HEK293T (cell line): ENCODE data around the gene SERPINB10.

Experiments
- CTCF ChIA-PET: fragments of 350-600 bp; formaldehyde crosslinking; extraction: SDS; loops from one replicate; lab custom pipeline; 2021; ENCODE audit warnings: antibody characterized with exemption, inconsistent platforms; lab: Yijun Ruan, JAX
- POLR2A ChIA-PET: fragments of 350-600 bp; formaldehyde crosslinking; extraction: SDS; loops from one replicate; lab custom pipeline; 2020; ENCODE audit warnings: antibody characterized with exemption, inconsistent platforms; lab: Yijun Ruan, JAX
- DNase-seq: peaks from one replicate; pipeline ENCODE4 v3.0.0; 2012; ENCODE audit warnings: mixed read lengths; ENCODE audit errors: extremely low spot score
- ARNT ChIP-seq: fragments of 450-650 bp; IDR thresholded peaks from 2 replicates; pipeline ENCODE4 v1.6.1; 2017; ENCODE audit warnings: mild to moderate bottlenecking
- BHLHE40 ChIP-seq: fragments of 450-650 bp; IDR thresholded peaks from 2 replicates; pipeline ENCODE4 v1.6.1; 2016; ENCODE audit warnings: mild to moderate bottlenecking, moderate library complexity, borderline replicate concordance
- CTBP1 ChIP-seq: fragments of 450-650 bp; IDR thresholded peaks from 2 replicates; pipeline ENCODE4 v1.6.1; 2016; ENCODE audit warnings: borderline replicate concordance
- ELF4 ChIP-seq: fragments of 450-650 bp; IDR thresholded peaks from 2 replicates; pipeline ENCODE4 v1.6.1; 2017; ENCODE audit warnings: antibody characterized with exemption
- FOXA1 ChIP-seq: fragments of 450-650 bp; IDR thresholded peaks from 2 replicates; pipeline ENCODE4 v1.6.1; 2016; ENCODE audit warnings: mild to moderate bottlenecking
- FOXK2 ChIP-seq: fragments of 450-650 bp; IDR thresholded peaks from 2 replicates; pipeline ENCODE4 v1.6.1; 2016; ENCODE audit warnings: mild to moderate bottlenecking
- FOXM1 ChIP-seq: fragments of 450-650 bp; IDR thresholded peaks from 2 replicates; pipeline ENCODE4 v1.6.1; 2017; ENCODE audit warnings: mild to moderate bottlenecking, borderline replicate concordance
- HDGF ChIP-seq: fragments of 450-650 bp; IDR thresholded peaks from 2 replicates; pipeline ENCODE4 v1.6.1; 2017; ENCODE audit warnings: antibody characterized with exemption, borderline replicate concordance
- L3MBTL2 ChIP-seq: fragments of 450-650 bp; conservative IDR thresholded peaks from 2 replicates; pipeline ENCODE4 v1.6.1; 2016; ENCODE audit warnings: mild to moderate bottlenecking
- LEF1 ChIP-seq: fragments of 450-650 bp; IDR thresholded peaks from 2 replicates; pipeline ENCODE4 v1.6.1; 2017; ENCODE audit warnings: mild to moderate bottlenecking, borderline replicate concordance
- NFRKB ChIP-seq: fragments of 450-650 bp; IDR thresholded peaks from 2 replicates; pipeline ENCODE4 v1.6.1; 2016; ENCODE audit warnings: mild to moderate bottlenecking, moderate library complexity
- SP1 ChIP-seq: fragments of 450-650 bp; IDR thresholded peaks from 2 replicates; pipeline ENCODE4 v1.6.1; 2017
- SUZ12 ChIP-seq: fragments of 450-650 bp; IDR thresholded peaks from 2 replicates; pipeline ENCODE4 v1.6.1; 2016; ENCODE audit warnings: mild to moderate bottlenecking
- TARDBP ChIP-seq: fragments of 450-650 bp; IDR thresholded peaks from 2 replicates; pipeline ENCODE4 v1.6.1; 2016
- ZNF384 ChIP-seq: fragments of 450-650 bp; IDR thresholded peaks from 2 replicates; pipeline ENCODE4 v1.6.1; 2016
- TF ChIP-seq, protein P1 (sequence below): fragments of 450-650 bp; IDR thresholded peaks from 2 replicates; pipeline ENCODE4 v1.6.1; 2016

SERPINB10 gene

DNA sequence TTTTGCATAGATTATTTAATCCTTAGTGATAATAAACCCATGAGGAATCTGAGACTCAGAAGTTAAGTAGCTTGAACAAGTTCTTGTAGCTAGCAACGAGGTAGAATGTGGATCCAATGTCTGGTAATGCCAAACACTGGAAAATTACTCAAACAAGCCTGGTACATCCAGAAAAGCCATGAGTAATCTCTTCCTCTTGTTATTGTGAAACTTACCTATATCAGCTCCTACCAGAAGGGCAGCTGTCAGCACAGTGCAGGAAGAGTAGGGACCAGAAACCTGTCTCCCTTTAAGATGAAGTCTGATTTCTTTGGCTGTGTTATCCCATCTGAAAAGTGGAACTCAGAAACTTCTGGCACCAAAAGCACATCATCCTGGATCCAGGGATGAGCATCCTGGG is 54.4 kb downstream of the SERPINB10 start:
- POLR2A ChIA-PET, result no interaction called here
- TF ChIP-seq ELF4, result no peak
- no peak for TF ChIP-seq FOXM1
- TF ChIP-seq, protein P1, sequence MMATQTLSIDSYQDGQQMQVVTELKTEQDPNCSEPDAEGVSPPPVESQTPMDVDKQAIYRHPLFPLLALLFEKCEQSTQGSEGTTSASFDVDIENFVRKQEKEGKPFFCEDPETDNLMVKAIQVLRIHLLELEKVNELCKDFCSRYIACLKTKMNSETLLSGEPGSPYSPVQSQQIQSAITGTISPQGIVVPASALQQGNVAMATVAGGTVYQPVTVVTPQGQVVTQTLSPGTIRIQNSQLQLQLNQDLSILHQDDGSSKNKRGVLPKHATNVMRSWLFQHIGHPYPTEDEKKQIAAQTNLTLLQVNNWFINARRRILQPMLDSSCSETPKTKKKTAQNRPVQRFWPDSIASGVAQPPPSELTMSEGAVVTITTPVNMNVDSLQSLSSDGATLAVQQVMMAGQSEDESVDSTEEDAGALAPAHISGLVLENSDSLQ, result no peak
- TF ChIP-seq SUZ12, result no peak
- TF ChIP-seq BHLHE40, result no peak
- no peak for TF ChIP-seq HDGF
- no peak for TF ChIP-seq ZNF384
- DNase-seq, result no peak
- CTCF ChIA-PET, result no interaction called here

DNA sequence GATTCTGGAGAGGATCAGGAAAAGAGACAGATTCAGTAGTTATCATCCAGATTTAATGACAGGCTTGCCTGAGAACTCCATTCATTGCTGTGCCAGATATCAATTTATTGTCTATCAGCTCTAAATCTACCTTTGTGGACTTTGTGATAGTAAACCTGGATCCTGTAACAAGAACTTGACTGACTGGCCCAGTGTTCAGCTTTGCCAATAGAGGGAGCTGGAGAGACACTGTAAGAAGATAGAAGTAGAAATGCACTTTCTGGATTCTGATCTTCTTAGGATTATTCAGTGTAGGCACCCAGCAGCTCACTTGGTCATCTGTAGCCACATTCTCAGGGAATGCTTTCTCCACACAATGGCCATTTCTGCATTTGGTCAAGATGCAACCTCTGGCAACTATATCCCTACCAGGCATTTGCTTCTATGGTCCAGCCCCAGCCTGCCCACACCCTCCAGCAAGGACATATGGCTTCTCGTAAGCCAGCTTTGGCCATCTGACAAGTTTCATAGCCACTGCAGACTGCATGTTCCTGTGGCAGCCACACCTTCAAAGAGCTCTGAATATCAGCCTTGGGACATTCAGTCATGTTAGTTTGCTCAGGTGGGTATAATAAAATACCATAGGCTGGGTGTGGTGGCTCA is 56.0 kb downstream of the SERPINB10 start:
- ChIA-PET CTCF (interaction anchor here (0.6 to 1.4 kb wide), 6 partner anchors 9 to 1991 kb away, joined by 3 to 4 read pairs (median 3); no protein-coding TSS in a partner anchor), POLR2A (no interaction called here)
- TF ChIP-seq FOXM1 (no peak), ELF4 (no peak), BHLHE40 (no peak), ARNT (no peak), TARDBP (no peak), ZNF384 (no peak)
- TF ChIP-seq, protein P1, result 0 out of 2 replicates have a peak, but pooled peaks have one; percentile 22
- peak; percentile 13 for DNase-seq

DNA sequence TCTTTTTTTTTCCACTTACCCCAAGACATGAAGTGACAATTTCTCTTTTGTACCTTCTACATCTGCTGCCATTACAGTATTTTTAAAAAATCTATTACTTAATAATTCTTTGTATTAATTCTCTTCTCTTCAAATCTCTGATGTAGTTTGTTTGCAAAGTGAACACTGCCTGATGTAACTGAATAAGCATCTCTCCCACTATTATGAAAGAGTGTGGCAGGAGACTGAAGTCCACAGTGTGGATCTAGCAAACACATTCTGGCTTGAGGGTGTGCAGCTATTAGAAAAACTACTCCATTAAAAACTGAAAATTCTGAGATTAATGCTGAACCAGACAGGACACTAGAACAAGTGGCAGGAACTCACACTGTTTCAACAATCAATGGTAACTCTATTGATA is 57.1 kb downstream of the SERPINB10 start:
- ChIA-PET CTCF (no interaction called here), POLR2A (no interaction called here)
- DNase-seq, result no peak
- TF ChIP-seq LEF1, result no peak
- no peak for TF ChIP-seq ELF4
- TF ChIP-seq ARNT, result no peak
- no peak for TF ChIP-seq NFRKB
- TF ChIP-seq HDGF, result no peak
- TF ChIP-seq FOXA1, result no peak
- TF ChIP-seq L3MBTL2, result no peak
- no peak for TF ChIP-seq TARDBP
- no peak for TF ChIP-seq ZNF384
- TF ChIP-seq FOXM1, result no peak
- no peak for TF ChIP-seq SP1
- no peak for TF ChIP-seq SUZ12
- no peak for TF ChIP-seq BHLHE40
- TF ChIP-seq, protein P1, result no peak
- TF ChIP-seq FOXK2, result no peak

DNA sequence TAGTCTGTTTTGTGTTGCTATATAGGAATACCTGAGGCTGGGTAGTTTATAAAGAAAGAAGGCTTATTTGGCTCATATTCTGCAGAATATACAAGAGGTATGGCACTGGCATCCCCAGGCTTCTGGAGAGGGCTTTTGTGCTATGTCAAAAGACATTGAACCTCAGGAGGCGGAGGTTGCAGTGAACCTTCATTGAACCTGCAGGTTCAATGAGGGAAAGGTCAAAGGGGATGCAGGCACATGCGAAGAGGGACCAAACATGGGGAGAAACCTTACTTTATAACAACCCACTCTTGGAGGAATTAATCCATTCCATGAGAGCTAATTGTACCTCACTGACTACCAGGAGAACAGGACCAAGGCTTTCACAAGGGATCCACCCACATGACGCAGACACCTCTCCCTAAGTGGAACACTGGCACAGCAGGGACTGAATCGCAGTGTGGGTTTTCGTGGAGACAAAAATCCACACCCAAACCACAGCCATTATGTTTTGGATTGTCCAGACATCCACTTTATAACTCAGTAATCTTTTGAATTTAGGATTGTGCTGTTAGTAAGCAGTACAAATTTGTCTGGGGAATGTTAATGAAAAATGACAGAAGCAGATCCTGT is 58.1 kb downstream of the SERPINB10 start:
- ChIA-PET CTCF (no interaction called here), POLR2A (no interaction called here)
- DNase-seq, result no peak
- no peak for TF ChIP-seq CTBP1
- no peak for TF ChIP-seq SP1
- TF ChIP-seq ZNF384, result no peak
- TF ChIP-seq ELF4, result no peak
- TF ChIP-seq, protein P1, result no peak
- TF ChIP-seq BHLHE40, result no peak
- no peak for TF ChIP-seq HDGF
- no peak for TF ChIP-seq FOXK2
- TF ChIP-seq NFRKB, result no peak
- TF ChIP-seq LEF1, result no peak
- TF ChIP-seq SUZ12, result no peak
- no peak for TF ChIP-seq ARNT
- TF ChIP-seq FOXM1, result no peak
- no peak for TF ChIP-seq L3MBTL2
- no peak for TF ChIP-seq FOXA1
- TF ChIP-seq TARDBP, result no peak

DNA sequence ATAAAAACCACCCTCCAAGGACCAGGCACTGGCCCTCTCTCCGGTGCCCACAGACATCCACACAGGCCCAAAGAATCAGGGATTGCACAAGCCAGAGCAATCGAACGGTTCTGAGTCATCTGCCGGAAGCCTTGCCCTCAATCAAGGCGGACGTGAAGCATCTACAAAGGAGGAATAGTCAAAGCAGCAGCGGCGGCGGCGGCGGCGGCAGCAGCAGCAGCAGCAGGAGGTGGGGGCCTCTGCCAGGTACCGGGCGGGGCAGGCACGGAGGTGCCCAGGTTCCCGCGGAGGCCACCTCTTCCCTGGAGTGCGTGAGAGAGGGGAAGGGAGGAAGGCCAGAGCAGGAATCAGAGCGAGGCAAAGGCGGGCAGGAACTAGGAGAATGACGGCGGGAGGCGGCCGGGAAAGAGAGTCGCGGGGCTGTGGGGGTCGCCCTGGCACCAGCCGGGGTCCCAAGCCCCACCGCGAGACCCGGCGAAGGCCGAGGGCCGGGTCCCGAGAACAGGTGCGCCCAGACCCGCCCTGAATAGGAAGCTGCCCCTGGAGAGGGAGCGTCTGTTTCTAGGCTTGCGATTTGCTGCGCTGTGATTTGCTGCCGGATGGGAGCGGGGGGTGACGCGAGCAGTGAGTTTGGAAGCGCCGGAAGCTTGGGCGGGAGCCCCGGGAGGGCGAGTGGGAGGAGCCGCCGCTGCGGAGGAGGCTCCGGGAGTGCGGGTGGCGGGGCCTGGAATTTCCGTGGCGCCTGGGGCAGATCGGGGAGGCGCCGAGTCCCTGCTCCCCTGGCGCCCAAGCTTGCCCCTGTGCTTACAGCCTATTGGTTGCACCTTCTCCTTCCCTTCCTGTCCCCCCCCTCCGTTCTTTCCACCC is 62.4 kb downstream of the SERPINB10 start, which contains the start of gene SERPINB8:
SERPINB8 (plus strand) TSS at position 140 of the 867 bp plus-strand sequence. CDS start 8,228 bp downstream, outside the sequence.
- TF ChIP-seq L3MBTL2 (peak; percentile 36; the same call in 1 of the 2 replicates), ARNT (no peak), FOXK2 (no peak), NFRKB (no peak), SP1 (no peak), SUZ12 (no peak)
- TF ChIP-seq, protein P1, result no peak
- POLR2A ChIA-PET, result interaction anchor here (0.7 to 1.0 kb wide), 8 partner anchors 10 to 459 kb away, joined by 3 to 6 read pairs (median 4); no protein-coding TSS in a partner anchor
- CTCF ChIA-PET, result interaction anchor here (0.7 kb wide), 1 partner anchor 868 kb away, joined by 4 read pairs; no protein-coding TSS in a partner anchor

More for the DNA sequence above, 62.4 kb downstream of the SERPINB10 start, which contains the start of gene SERPINB8:
- peak; percentile 67 for DNase-seq
